HepG2 (cell line): Measurements from ENCODE around the gene SLC22A15. TPM values are rescaled to one million over a fixed set of nuclear protein-coding genes. Genes with fewer than 3 reads are reported as not detected.

ENCODE experiments used
- ATAC-seq: fragments of 200-7000 bp; cut with Tn5 transposase; 3 replicates; pipeline ENCODE4 v1.9.1; 2020; ENCODE audit warnings: mild to moderate bottlenecking, moderate library complexity
- BruUV-seq: library from RNA; stranded (reverse); fragments of 400-500 nt; replicated peaks from 2 replicates; lab custom pipeline; 2021; lab: Mats Ljungman, UMichigan
- CTCF ChIA-PET: fragments of 300-600 bp; formaldehyde crosslinking; extraction: SDS; loops from one replicate; lab custom pipeline; 2021; ENCODE audit warnings: low total read pairs, inconsistent platforms, low intra/inter-chr PET ratio; lab: Yijun Ruan, JAX
- POLR2A ChIA-PET: fragments of 350-600 bp; sonication (Branson Sonifier 250); formaldehyde crosslinking; loops from one replicate; lab custom pipeline; 2020; ENCODE audit warnings: antibody characterized with exemption, inconsistent platforms; lab: Yijun Ruan, JAX
- DNase-seq: peaks from one replicate; pipeline ENCODE4 v3.0.0-alpha.2; 2015; ENCODE audit warnings: low spot score
- FAIRE-seq: peaks from 3 replicates; lab custom pipeline; 2011; peaks lifted over from hg19 to GRCh38; lab: Jason Lieb, UNC
- H2AFZ ChIP-seq: one replicate; pipeline ENCODE4 v1.6.1; 2011; ENCODE audit warnings: low read length, inconsistent platforms
- H3K27ac ChIP-seq: fragments of 300-600 bp; 3 replicates; pipeline ENCODE4 v1.8.0; 2011; ENCODE audit warnings: mixed run types, mild to moderate bottlenecking, mixed read lengths, low read length, inconsistent platforms; ENCODE audit not compliant: insufficient read depth; ENCODE audit errors: extremely low read length
- H3K27me3 ChIP-seq, 2 experiments: fragments of 200-600 bp in 1 of 2; 2 replicates in 1 of 2; 3 replicates in 1 of 2; pipeline versions ENCODE4 v1.6.0 to v1.8.0; 2011; ENCODE audit warnings: low read length in 2 of 2, mild to moderate bottlenecking in 2 of 2, moderate library complexity in 2 of 2, inconsistent platforms in 1 of 2; ENCODE audit not compliant: insufficient read depth in 2 of 2, control insufficient read depth in 1 of 2
- H3K36me3 ChIP-seq, 2 experiments: fragments of 200-600 bp in 1 of 2; replicated peaks in 1 of 2; 2 replicates in 1 of 2; 3 replicates in 1 of 2; pipeline versions ENCODE4 v1.5.1 to v1.8.0; 2011; ENCODE audit warnings: low read length in 2 of 2, inconsistent platforms in 1 of 2; ENCODE audit not compliant: insufficient read depth in 2 of 2, control insufficient read depth in 1 of 2
- H3K4me1 ChIP-seq: 2 replicates; pipeline ENCODE4 v1.5.1; 2012; ENCODE audit warnings: low read length, inconsistent platforms; ENCODE audit not compliant: insufficient read depth
- H3K4me2 ChIP-seq: 2 replicates; pipeline ENCODE4 v1.6.0; 2011; ENCODE audit warnings: low read depth, low read length, inconsistent platforms
- H3K4me3 ChIP-seq, 3 experiments: fragments of 200-600 bp in 1 of 3; sonication (generic), shearing (Covaris generic) in 1 of 3; replicated peaks in 1 of 3; 2 replicates each; pipeline ENCODE4 v1.5.1; 2011 to 2016; ENCODE audit warnings: low read length in 3 of 3, inconsistent platforms in 2 of 3, low read depth in 2 of 3, mild to moderate bottlenecking in 2 of 3, control low read depth in 1 of 3, mixed read lengths in 1 of 3; ENCODE audit not compliant: insufficient read depth in 1 of 3
- H3K79me2 ChIP-seq: one replicate; pipeline ENCODE4 v1.6.1; 2011; ENCODE audit warnings: low read length, inconsistent platforms; ENCODE audit not compliant: insufficient read depth
- H3K9ac ChIP-seq: 2 replicates; pipeline ENCODE4 v1.6.0; 2011; ENCODE audit warnings: mild to moderate bottlenecking, low read depth, low read length, inconsistent platforms; ENCODE audit not compliant: insufficient read depth
- H3K9me3 ChIP-seq: 2 replicates; pipeline ENCODE4 v1.5.1; 2012; ENCODE audit warnings: mild to moderate bottlenecking, low read length
- H4K20me1 ChIP-seq: 2 replicates; pipeline ENCODE4 v1.6.0; 2011; ENCODE audit warnings: inconsistent platforms, mild to moderate bottlenecking, low read length, moderate library complexity; ENCODE audit not compliant: insufficient read depth
- FOXK2 ChIP-seq: fragments of 450-650 bp; IDR thresholded peaks from 2 replicates; pipeline ENCODE4 v1.6.1; 2016
- NR3C1 ChIP-seq: sonication (generic); formaldehyde crosslinking; IDR thresholded peaks from 2 replicates; pipeline ENCODE4 v1.4.0; 2020; ENCODE audit warnings: missing genetic modification reagents
- PHF20 ChIP-seq: sonication (generic); formaldehyde crosslinking; IDR thresholded peaks from 2 replicates; pipeline ENCODE4 v1.5.0; 2020; ENCODE audit warnings: mild to moderate bottlenecking, missing genetic modification reagents
- ZMYM3 ChIP-seq: sonication (generic); formaldehyde crosslinking; IDR thresholded peaks from 2 replicates; pipeline ENCODE4 v1.5.1; 2020; ENCODE audit warnings: mild to moderate bottlenecking, missing genetic modification reagents
- ZNF317 ChIP-seq: sonication (generic); formaldehyde crosslinking; IDR thresholded peaks from 2 replicates; pipeline ENCODE4 v1.5.0; 2020; ENCODE audit warnings: mild to moderate bottlenecking, missing genetic modification reagents
- ZNF652 ChIP-seq: IDR thresholded peaks from 2 replicates; pipeline ENCODE4 v1.6.1; 2016; ENCODE audit warnings: low read depth, borderline replicate concordance
- ZNF766 ChIP-seq: sonication (generic); formaldehyde crosslinking; IDR thresholded peaks from 2 replicates; pipeline ENCODE4 v1.5.0; 2020; ENCODE audit warnings: missing genetic modification reagents, borderline replicate concordance
- WGBS: methylation state at CpG from one replicate; pipeline ENCODE4 v1.1.6; 2017; ENCODE audit warnings: low lambda C conversion rate; 5-methylcytosine and 5-hydroxymethylcytosine counted together
- in situ Hi-C: cut with HindIII; loops from 2 replicates; pipeline ENCODE4 v1.10.0; 2017; ENCODE audit warnings: low pct_unique_long_range_greater_than_20kb; ENCODE audit not compliant: extremely low pct_ligation_motif_present
- intact Hi-C: fragments of 100-400 bp; cut with micrococcal nuclease; formaldehyde crosslinking; loops from one replicate; pipeline ENCODE4 v1.10.0; 2022; ENCODE audit not compliant: unreplicated experiment
- polyA plus RNA-seq, 8 experiments: library from polyadenylated mRNA; depleted of rRNA in 3 of 8; stranded (reverse) in 7 of 8; unstranded in 1 of 8; fragments of >200 nt; fragmentation: Illumina TruSeq in 4 of 8; extraction: Trizol in 4 of 8; gene quantifications; 2 replicates each; pipeline versions ENCODE4 v1.2.1 to v1.2.3, GENCODE V29; 2011 to 2016; ENCODE audit warnings: low read depth in 4 of 8, missing spikeins in 1 of 8, mixed read lengths in 1 of 8; ENCODE audit not compliant: insufficient read depth in 1 of 8
- total RNA-seq, 5 experiments: library from RNA; depleted of rRNA; stranded (reverse); fragments of >200 nt; fragmentation: Illumina TruSeq; extraction: Trizol; gene quantifications; 2 replicates each; pipeline ENCODE4 v1.2.3, GENCODE V29; 2016; ENCODE audit warnings: low read depth in 1 of 5
- TF ChIP-seq, protein P1 (sequence below): sonication (generic); formaldehyde crosslinking; conservative IDR thresholded peaks from 2 replicates; pipeline ENCODE4 v1.8.0; 2022; ENCODE audit warnings: missing genetic modification reagents
- TF ChIP-seq, protein P2 (sequence below): sonication (generic); formaldehyde crosslinking; IDR thresholded peaks from 2 replicates; pipeline ENCODE4 v1.5.0; 2020; ENCODE audit warnings: missing genetic modification reagents
- TF ChIP-seq, protein P3 (sequence below): sonication (generic); formaldehyde crosslinking; IDR thresholded peaks from 2 replicates; pipeline ENCODE4 v1.4.0; 2020; ENCODE audit warnings: mild to moderate bottlenecking, low read depth, missing genetic modification reagents

The SLC22A15 gene
- total and polyA plus RNA-seq, 2 of the 13 experiments (the other 11 are each of a cell fraction or from before 2014, with no cell fraction given): 0.24 to 1.7 TPM

DNA sequence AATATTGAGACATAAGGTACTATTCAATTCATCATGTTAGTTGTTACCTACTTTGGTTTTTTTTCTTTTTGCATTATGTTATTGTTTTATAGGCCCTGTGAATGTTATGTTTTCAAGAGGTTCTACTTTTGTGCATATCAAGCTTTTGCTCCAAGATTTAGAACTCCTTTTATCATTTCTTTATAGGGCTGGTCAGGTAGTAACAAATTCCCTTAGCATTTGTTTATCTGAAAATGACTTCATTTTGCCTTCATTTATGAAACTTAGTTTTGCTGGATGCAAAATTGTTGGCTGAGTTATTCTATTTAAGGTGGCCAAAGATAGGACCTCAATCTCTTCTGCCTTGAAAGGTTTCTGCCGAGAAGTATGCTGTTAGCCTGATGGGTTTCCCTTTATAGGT is 113.6 kb downstream of the SLC22A15 start:
- Histone ChIP-seq H3K36me3 (no peaks in the 10 kb centered on the region), H3K4me1 (no peaks in the 10 kb centered on the region), H3K27ac (no peak overlapping the region), H3K9ac (no peak overlapping the region), H4K20me1 (no peaks in the 10 kb centered on the region), H3K79me2 (no peaks in the 10 kb centered on the region), H3K9me3 (peaks cover 14% of the 10 kb centered on the region), H3K4me2 (no peak overlapping the region), H3K4me3 (no peak overlapping the region), H3K27me3 (no peaks in the 10 kb centered on the region), H2AFZ (no peak overlapping the region)
- no peak for DNase-seq
- no TSS peak for BruUV-seq
- no peak for TF ChIP-seq ZMYM3
- TF ChIP-seq, protein P1, sequence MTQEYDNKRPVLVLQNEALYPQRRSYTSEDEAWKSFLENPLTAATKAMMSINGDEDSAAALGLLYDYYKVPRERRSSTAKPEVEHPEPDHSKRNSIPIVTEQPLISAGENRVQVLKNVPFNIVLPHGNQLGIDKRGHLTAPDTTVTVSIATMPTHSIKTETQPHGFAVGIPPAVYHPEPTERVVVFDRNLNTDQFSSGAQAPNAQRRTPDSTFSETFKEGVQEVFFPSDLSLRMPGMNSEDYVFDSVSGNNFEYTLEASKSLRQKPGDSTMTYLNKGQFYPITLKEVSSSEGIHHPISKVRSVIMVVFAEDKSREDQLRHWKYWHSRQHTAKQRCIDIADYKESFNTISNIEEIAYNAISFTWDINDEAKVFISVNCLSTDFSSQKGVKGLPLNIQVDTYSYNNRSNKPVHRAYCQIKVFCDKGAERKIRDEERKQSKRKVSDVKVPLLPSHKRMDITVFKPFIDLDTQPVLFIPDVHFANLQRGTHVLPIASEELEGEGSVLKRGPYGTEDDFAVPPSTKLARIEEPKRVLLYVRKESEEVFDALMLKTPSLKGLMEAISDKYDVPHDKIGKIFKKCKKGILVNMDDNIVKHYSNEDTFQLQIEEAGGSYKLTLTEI (CRISPR knock-in tag): no peak
- TF ChIP-seq, protein P2, sequence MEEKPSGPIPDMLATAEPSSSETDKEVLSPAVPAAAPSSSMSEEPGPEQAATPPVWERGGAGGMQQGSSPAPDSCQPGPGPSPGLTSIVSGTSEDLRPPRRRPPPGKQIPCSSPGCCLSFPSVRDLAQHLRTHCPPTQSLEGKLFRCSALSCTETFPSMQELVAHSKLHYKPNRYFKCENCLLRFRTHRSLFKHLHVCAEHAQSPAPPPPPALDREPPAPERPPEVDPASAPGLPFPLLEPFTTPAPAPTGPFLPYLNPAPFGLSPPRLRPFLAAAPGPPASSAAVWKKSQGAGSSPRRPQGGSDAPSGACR (CRISPR knock-in tag): no peak
- no peak for TF ChIP-seq NR3C1 (CRISPR knock-in tag)
- no peak for TF ChIP-seq ZNF766
- TF ChIP-seq ZNF652 (CRISPR knock-in tag): no peak
- TF ChIP-seq PHF20 (CRISPR knock-in tag): no peak
- TF ChIP-seq, protein P3, sequence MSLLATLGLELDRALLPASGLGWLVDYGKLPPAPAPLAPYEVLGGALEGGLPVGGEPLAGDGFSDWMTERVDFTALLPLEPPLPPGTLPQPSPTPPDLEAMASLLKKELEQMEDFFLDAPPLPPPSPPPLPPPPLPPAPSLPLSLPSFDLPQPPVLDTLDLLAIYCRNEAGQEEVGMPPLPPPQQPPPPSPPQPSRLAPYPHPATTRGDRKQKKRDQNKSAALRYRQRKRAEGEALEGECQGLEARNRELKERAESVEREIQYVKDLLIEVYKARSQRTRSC (CRISPR knock-in tag): no peak
- no peak for TF ChIP-seq FOXK2
- no peak for TF ChIP-seq ZNF317 (CRISPR knock-in tag)
- ChIA-PET CTCF (no interaction called here), POLR2A (no interaction called here)
- intact Hi-C loops: loop anchor here (10.0 kb wide), 1 partner anchor 55 kb away; no protein-coding TSS in a partner anchor
- WGBS: 0% methylated on average over 1 of the region's 1 CpG
- FAIRE-seq: no peak
- in situ Hi-C loops: no loop called here
- ATAC-seq: no peak
